GM23248 (cell line): ENCODE measurements around the gene MNT. TPM values are rescaled to one million over a fixed set of nuclear protein-coding genes. Genes with fewer than 3 reads are reported as not detected.

ENCODE experiments used
- DNase-seq: peaks from one replicate; pipeline ENCODE4 v3.0.0-alpha.2; 2015
- H2AFZ ChIP-seq: fragments of 200-600 bp; sonication (generic); 2 replicates; pipeline ENCODE4 v1.6.1; 2016; ENCODE audit warnings: antibody characterized with exemption
- H3F3A ChIP-seq: fragments of 200-600 bp; sonication (generic); 2 replicates; pipeline ENCODE4 v1.6.1; 2016; ENCODE audit warnings: mild to moderate bottlenecking, antibody characterized with exemption, mixed run types; ENCODE audit not compliant: insufficient read depth
- H3K27ac ChIP-seq: fragments of 200-600 bp; sonication (generic); 2 replicates; pipeline ENCODE4 v1.5.1; 2016; ENCODE audit warnings: mild to moderate bottlenecking
- H3K27me3 ChIP-seq: fragments of 200-600 bp; sonication (generic); replicated peaks from 2 replicates; pipeline ENCODE4 v1.6.1; 2016; ENCODE audit warnings: mild to moderate bottlenecking; ENCODE audit not compliant: insufficient read depth
- H3K36me3 ChIP-seq: fragments of 200-600 bp; sonication (generic); 2 replicates; pipeline ENCODE4 v1.6.1; 2016; ENCODE audit warnings: low read depth, mild to moderate bottlenecking
- H3K4me1 ChIP-seq: fragments of 200-600 bp; sonication (generic); 2 replicates; pipeline ENCODE4 v1.6.1; 2016; ENCODE audit warnings: mild to moderate bottlenecking; ENCODE audit not compliant: insufficient read depth
- H3K4me2 ChIP-seq: fragments of 200-600 bp; sonication (generic); one replicate; pipeline ENCODE4 v1.6.1; 2016; ENCODE audit warnings: mild to moderate bottlenecking; ENCODE audit not compliant: unreplicated experiment
- H3K4me3 ChIP-seq: fragments of 200-600 bp; sonication (generic); 2 replicates; pipeline ENCODE4 v1.5.1; 2016; ENCODE audit warnings: mild to moderate bottlenecking
- H3K79me2 ChIP-seq: fragments of 200-600 bp; sonication (generic); 2 replicates; pipeline ENCODE4 v1.6.1; 2016; ENCODE audit warnings: mild to moderate bottlenecking; ENCODE audit not compliant: insufficient read depth
- H3K9ac ChIP-seq: fragments of 200-600 bp; sonication (generic); 2 replicates; pipeline ENCODE4 v1.6.1; 2016; ENCODE audit warnings: mild to moderate bottlenecking
- H3K9me2 ChIP-seq: fragments of 200-600 bp; sonication (generic); 2 replicates; pipeline ENCODE4 v1.6.1; 2016; ENCODE audit warnings: mixed run types, mild to moderate bottlenecking, moderate library complexity; ENCODE audit not compliant: insufficient read depth
- H3K9me3 ChIP-seq: fragments of 200-600 bp; sonication (generic); one replicate; pipeline ENCODE4 v1.6.1; 2017; ENCODE audit warnings: low read depth
- H4K20me1 ChIP-seq: fragments of 200-600 bp; sonication (generic); 2 replicates; pipeline ENCODE4 v1.6.0; 2016; ENCODE audit not compliant: insufficient read depth
- EZH2 ChIP-seq: fragments of 200-600 bp; sonication (generic); IDR thresholded peaks from 2 replicates; pipeline ENCODE4 v1.6.1; 2018; ENCODE audit warnings: antibody characterized with exemption, mild to moderate bottlenecking; ENCODE audit not compliant: insufficient read depth, poor library complexity, severe bottlenecking
- EZH2phosphoT487 ChIP-seq: fragments of 200-600 bp; sonication (generic); IDR thresholded peaks from 2 replicates; pipeline ENCODE4 v1.6.1; 2018; ENCODE audit warnings: antibody characterized with exemption, moderate library complexity, mild to moderate bottlenecking, low read depth; ENCODE audit not compliant: insufficient read depth
- WGBS, 2 experiments: methylation state at CpG; one replicate each; pipeline ENCODE4 v1.1.6; 2015 to 2017; ENCODE audit warnings: low lambda C conversion rate in 2 of 2, low coverage in 1 of 2; ENCODE audit errors: missing lambda C conversion rate in 2 of 2; 5-methylcytosine and 5-hydroxymethylcytosine counted together
- in situ Hi-C: fragments of 300-500 bp; cut with MboI; formaldehyde crosslinking; loops from 2 replicates; pipeline ENCODE4 v1.15.0; 2020
- polyA plus RNA-seq: library from polyadenylated mRNA; unstranded; fragments of >200 nt; fragmentation: Nextera tagmentation; extraction: Ambion mirVana; gene quantifications from 2 replicates; pipeline ENCODE4 v1.2.1, GENCODE V29; 2016
- total RNA-seq: library from RNA; depleted of rRNA; stranded (reverse); fragments of >200 nt; shearing (Covaris generic); gene quantifications from 2 replicates; pipeline ENCODE4 v1.2.3, GENCODE V29; 2014

Gene MNT
- total and polyA plus RNA-seq, 2 experiments from 2014 or later: 6.2 TPM

GRCh38 chr17:2354311-2354710 lies 46.5 kb downstream of the MNT start:
- H4K20me1 ChIP-seq: no peaks in the 10 kb centered on the region
- peaks cover 13% of the 10 kb centered on the region for H3F3A ChIP-seq
- no peak overlapping the region for H3K4me3 ChIP-seq
- WGBS, 2 experiments: 96 to 98% methylated on average over 8 of the region's 8 CpGs
- H3K9me3 ChIP-seq: no peaks in the 10 kb centered on the region
- no peak overlapping the region for H3K9ac ChIP-seq
- H3K9me2 ChIP-seq: no peaks in the 10 kb centered on the region
- no peak overlapping the region for H2AFZ ChIP-seq
- H3K27ac ChIP-seq: no peak overlapping the region
- no peak for DNase-seq
- in situ Hi-C loops: no loop called here
- TF ChIP-seq EZH2: no peak
- TF ChIP-seq EZH2phosphoT487: no peak
- H3K27me3 ChIP-seq: no peaks in the 10 kb centered on the region
- H3K36me3 ChIP-seq: no peaks in the 10 kb centered on the region
- H3K79me2 ChIP-seq: no peaks in the 10 kb centered on the region
- H3K4me2 ChIP-seq: no peak overlapping the region
- peaks cover 5% of the 10 kb centered on the region for H3K4me1 ChIP-seq

GRCh38 chr17:2351269-2351668 lies 49.6 kb downstream of the MNT start:
- TF ChIP-seq EZH2phosphoT487: no peak
- no peak for TF ChIP-seq EZH2
- no peak for DNase-seq
- in situ Hi-C loops: no loop called here
- Histone ChIP-seq H3K9ac (no peak overlapping the region), H3K79me2 (no peaks in the 10 kb centered on the region), H3K4me3 (no peak overlapping the region), H4K20me1 (no peaks in the 10 kb centered on the region), H2AFZ (no peak overlapping the region), H3K36me3 (no peaks in the 10 kb centered on the region), H3K27me3 (no peaks in the 10 kb centered on the region), H3K4me1 (peaks cover 7% of the 10 kb centered on the region; the same call in 1 of the 2 replicates), H3F3A (no peaks in the 10 kb centered on the region), H3K9me2 (no peaks in the 10 kb centered on the region), H3K27ac (no peak overlapping the region), H3K9me3 (no peaks in the 10 kb centered on the region), H3K4me2 (no peak overlapping the region)
- WGBS, 2 experiments: 95 to 98% methylated on average over 6 of the region's 6 CpGs

- peak overlapping the region; percentile 33 for H3K27ac ChIP-seq
- 52 to 58% methylated on average over 11 of the region's 11 CpGs for WGBS, 2 experiments
Observed at GRCh38 chr17:2347805-2348685, 52.8 kb downstream of the MNT start.

GRCh38 chr17:2346475-2346874 lies 54.4 kb downstream of the MNT start:
- Histone ChIP-seq H4K20me1 (no peaks in the 10 kb centered on the region), H3K4me1 (peaks cover 7% of the 10 kb centered on the region; the same call in 1 of the 2 replicates), H3K9me2 (no peaks in the 10 kb centered on the region), H3K4me2 (no peak overlapping the region), H3K4me3 (no peak overlapping the region), H3K79me2 (no peaks in the 10 kb centered on the region), H3F3A (no peaks in the 10 kb centered on the region), H2AFZ (no peak overlapping the region), H3K36me3 (no peaks in the 10 kb centered on the region), H3K9ac (no peak overlapping the region), H3K9me3 (no peaks in the 10 kb centered on the region), H3K27ac (no peak overlapping the region), H3K27me3 (no peaks in the 10 kb centered on the region)
- TF ChIP-seq EZH2phosphoT487 (no peak), EZH2 (no peak)
- in situ Hi-C loops: no loop called here
- no peak for DNase-seq
- 70 to 73% methylated on average over 8 of the region's 8 CpGs for WGBS, 2 experiments

More at GRCh38 chr17:2347805-2348685, 52.8 kb downstream of the MNT start:
- H2AFZ ChIP-seq: no peak overlapping the region
- in situ Hi-C loops: no loop called here
- no peak overlapping the region for H3K4me2 ChIP-seq
- no peaks in the 10 kb centered on the region for H3K36me3 ChIP-seq
- peaks cover 7% of the 10 kb centered on the region; the same call in 1 of the 2 replicates for H3K4me1 ChIP-seq
- no peaks in the 10 kb centered on the region for H3K9me2 ChIP-seq
- no peaks in the 10 kb centered on the region for H3K79me2 ChIP-seq
- no peaks in the 10 kb centered on the region for H3K9me3 ChIP-seq
- 0 out of 2 replicates have a peak overlapping the region, but pooled peaks have one; percentile 2 for H3K9ac ChIP-seq
- no peak overlapping the region for H3K4me3 ChIP-seq
- H3K27me3 ChIP-seq: no peaks in the 10 kb centered on the region
- no peaks in the 10 kb centered on the region for H3F3A ChIP-seq
- no peaks in the 10 kb centered on the region for H4K20me1 ChIP-seq
- DNase-seq: peak; percentile 88
- TF ChIP-seq EZH2 (no peak), EZH2phosphoT487 (no peak)
